ENCODE data around the gene UROD.

The UROD gene

DNA sequence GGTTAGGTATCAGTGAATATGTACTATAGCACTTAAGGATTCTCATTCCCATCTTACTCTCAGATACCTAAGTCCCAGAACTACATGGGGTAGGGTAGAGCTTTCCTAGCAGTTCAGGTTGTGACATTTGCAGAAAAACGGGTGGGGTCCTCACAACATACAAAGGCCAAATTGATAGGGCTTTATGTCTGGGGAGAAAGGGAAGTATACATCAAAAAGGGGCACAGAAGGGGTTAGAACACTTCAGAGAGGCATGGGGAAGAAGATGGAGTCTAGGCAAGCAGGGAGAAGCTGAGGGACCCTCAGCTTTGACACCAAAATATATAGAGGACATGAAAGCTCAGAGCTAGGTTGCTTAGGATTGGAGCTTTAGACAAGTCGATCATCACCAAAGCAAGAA, 3.6 kb downstream of the UROD start:
- no peaks in the 10 kb centered on the region for H3K9me3 ChIP-seq (ENCODE audit: control insufficient read depth in 1 of 2, low read length in 2 of 2)
- H3K27me3 ChIP-seq (ENCODE audit: control insufficient read depth in 1 of 2, insufficient read depth in 2 of 2, low read length in 2 of 2) = no peaks in the 10 kb centered on the region
- H3K4me1 ChIP-seq (ENCODE audit: control insufficient read depth in 1 of 2, insufficient read depth in 2 of 2, low read length in 2 of 2) = peaks cover 13 to 19% of the 10 kb centered on the region in 2 donors
- no peak overlapping the region for H3K4me3 ChIP-seq (ENCODE audit: low read depth in 1 of 2, low read length in 2 of 2)
- H3K27ac ChIP-seq (ENCODE audit: low read depth, low read length) = no peak overlapping the region
- peaks cover 7 to 13% of the 10 kb centered on the region in 2 donors for H3K36me3 ChIP-seq (ENCODE audit: control insufficient read depth in 1 of 2, insufficient read depth in 2 of 2, low read length in 2 of 2)
- no peak overlapping the region for H3K9ac ChIP-seq (ENCODE audit: low read depth in 1 of 2, low read length in 2 of 2)

- H3K9ac ChIP-seq (ENCODE audit: low read depth in 1 of 2, low read length in 2 of 2) = no peak overlapping the region
- H3K4me3 ChIP-seq (ENCODE audit: low read depth in 1 of 2, low read length in 2 of 2) = no peak overlapping the region
- no peak overlapping the region for H3K27ac ChIP-seq (ENCODE audit: low read depth, low read length)
- H3K9me3 ChIP-seq (ENCODE audit: control insufficient read depth in 1 of 2, low read length in 2 of 2) = no peaks in the 10 kb centered on the region
- H3K4me1 ChIP-seq (ENCODE audit: control insufficient read depth in 1 of 2, insufficient read depth in 2 of 2, low read length in 2 of 2) = peaks cover 13 to 19% of the 10 kb centered on the region in 2 donors
- H3K27me3 ChIP-seq (ENCODE audit: control insufficient read depth in 1 of 2, insufficient read depth in 2 of 2, low read length in 2 of 2) = no peaks in the 10 kb centered on the region
- peaks cover 7 to 13% of the 10 kb centered on the region in 2 donors for H3K36me3 ChIP-seq (ENCODE audit: control insufficient read depth in 1 of 2, insufficient read depth in 2 of 2, low read length in 2 of 2)
Observed at GRCh38 chr1:45016090-45016697, 4.1 kb downstream of the UROD start.

DNA sequence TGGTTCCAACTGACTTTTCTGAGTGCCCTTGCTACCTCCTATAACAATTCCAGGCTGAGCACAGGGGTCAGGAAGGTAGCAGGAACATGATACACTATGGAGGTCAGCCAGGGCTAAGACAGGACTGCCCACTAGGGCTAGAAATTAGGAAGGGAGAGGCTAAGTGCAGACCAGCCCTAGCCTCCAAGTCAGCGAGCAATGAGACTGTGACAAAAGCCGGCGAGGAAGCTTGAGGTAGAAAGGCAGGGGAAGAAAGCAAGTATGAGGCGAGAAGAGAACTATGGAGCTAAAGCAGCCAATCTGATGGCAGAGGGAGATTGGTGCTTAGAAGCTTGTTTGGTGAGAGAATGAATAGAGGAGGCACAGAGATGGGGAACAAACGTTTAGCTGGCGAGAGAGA, 4.7 kb downstream of the UROD start:
- H3K9ac ChIP-seq (ENCODE audit: low read depth in 1 of 2, low read length in 2 of 2) = no peak overlapping the region

GRCh38 chr1:45018599-45019230, 6.7 kb downstream of the UROD start:
- Histone ChIP-seq H3K4me3 (ENCODE audit: low read depth in 1 of 2, low read length in 2 of 2) (no peak overlapping the region), H3K9ac (ENCODE audit: low read depth in 1 of 2, low read length in 2 of 2) (no peak overlapping the region)

More for the DNA sequence above, 4.7 kb downstream of the UROD start:
- Histone ChIP-seq H3K4me1 (ENCODE audit: control insufficient read depth in 1 of 2, insufficient read depth in 2 of 2, low read length in 2 of 2) (peaks cover 8 to 13% of the 10 kb centered on the region in 2 donors), H3K27me3 (ENCODE audit: control insufficient read depth in 1 of 2, insufficient read depth in 2 of 2, low read length in 2 of 2) (no peaks in the 10 kb centered on the region), H3K27ac (ENCODE audit: low read depth, low read length) (no peak overlapping the region), H3K36me3 (ENCODE audit: control insufficient read depth in 1 of 2, insufficient read depth in 2 of 2, low read length in 2 of 2) (peaks cover 7 to 13% of the 10 kb centered on the region in 2 donors), H3K9me3 (ENCODE audit: control insufficient read depth in 1 of 2, low read length in 2 of 2) (no peaks in the 10 kb centered on the region), H3K4me3 (ENCODE audit: low read depth in 1 of 2, low read length in 2 of 2) (no peak overlapping the region)

DNA sequence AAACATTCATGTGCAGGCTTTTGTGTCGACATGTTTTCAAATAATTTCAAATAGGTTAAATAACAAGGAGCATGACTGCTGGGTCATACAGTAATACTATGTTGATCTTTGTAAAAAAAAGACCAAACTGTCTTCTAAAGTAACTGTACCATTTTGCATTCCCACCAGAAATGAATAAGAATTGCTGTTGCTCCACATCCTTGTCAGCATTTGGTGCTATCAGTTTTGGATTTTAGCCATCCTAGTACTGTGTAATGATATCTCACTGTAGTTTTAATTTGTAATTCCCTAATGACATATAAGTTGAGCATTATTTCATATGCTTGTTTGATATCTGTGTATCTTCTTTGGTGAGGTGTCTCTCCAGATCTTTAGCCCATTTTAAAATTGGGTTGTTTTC, 11.6 kb downstream of the UROD start:
- H3K9ac ChIP-seq (ENCODE audit: low read depth in 1 of 2, low read length in 2 of 2) = no peak overlapping the region
- no peak overlapping the region for H3K27ac ChIP-seq (ENCODE audit: low read depth, low read length)
- H3K9me3 ChIP-seq (ENCODE audit: control insufficient read depth in 1 of 2, low read length in 2 of 2) = no peaks in the 10 kb centered on the region
- H3K27me3 ChIP-seq (ENCODE audit: control insufficient read depth in 1 of 2, insufficient read depth in 2 of 2, low read length in 2 of 2) = no peaks in the 10 kb centered on the region
- H3K4me3 ChIP-seq (ENCODE audit: low read depth in 1 of 2, low read length in 2 of 2) = no peak overlapping the region
- H3K4me1 ChIP-seq (ENCODE audit: control insufficient read depth in 1 of 2, insufficient read depth in 2 of 2, low read length in 2 of 2) = no peaks in the 10 kb centered on the region
- no peaks in the 10 kb centered on the region for H3K36me3 ChIP-seq (ENCODE audit: control insufficient read depth in 1 of 2, insufficient read depth in 2 of 2, low read length in 2 of 2)

More at GRCh38 chr1:45018599-45019230, 6.7 kb downstream of the UROD start:
- Histone ChIP-seq H3K27ac (ENCODE audit: low read depth, low read length) (no peak overlapping the region), H3K9me3 (ENCODE audit: control insufficient read depth in 1 of 2, low read length in 2 of 2) (no peaks in the 10 kb centered on the region), H3K27me3 (ENCODE audit: control insufficient read depth in 1 of 2, insufficient read depth in 2 of 2, low read length in 2 of 2) (no peaks in the 10 kb centered on the region), H3K4me1 (ENCODE audit: control insufficient read depth in 1 of 2, insufficient read depth in 2 of 2, low read length in 2 of 2) (no peaks in the 10 kb centered on the region), H3K36me3 (ENCODE audit: control insufficient read depth in 1 of 2, insufficient read depth in 2 of 2, low read length in 2 of 2) (peaks cover 7 to 13% of the 10 kb centered on the region in 2 donors)

DNA sequence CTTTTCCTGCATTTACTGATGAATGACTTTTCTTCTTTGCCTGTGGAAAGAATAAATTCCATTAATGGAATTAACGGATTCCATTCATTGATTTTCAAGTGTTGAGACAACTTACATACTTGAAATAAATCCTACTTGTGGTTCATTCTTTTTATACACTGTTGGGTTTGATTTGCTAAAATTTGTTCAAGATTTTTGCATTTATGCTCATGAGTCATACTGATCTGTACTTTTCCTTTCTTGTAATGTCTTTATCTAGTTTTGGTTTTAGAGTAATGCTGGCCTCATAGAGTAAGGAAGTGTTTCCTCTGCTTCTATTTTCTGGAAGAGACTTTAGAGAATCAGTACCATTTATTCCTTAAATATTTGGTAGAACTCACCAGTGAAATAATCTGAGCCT, 14.4 kb downstream of the UROD start:
- no peaks in the 10 kb centered on the region for H3K4me1 ChIP-seq (ENCODE audit: control insufficient read depth in 1 of 2, insufficient read depth in 2 of 2, low read length in 2 of 2)
- no peaks in the 10 kb centered on the region for H3K9me3 ChIP-seq (ENCODE audit: control insufficient read depth in 1 of 2, low read length in 2 of 2)
- H3K27me3 ChIP-seq (ENCODE audit: control insufficient read depth in 1 of 2, insufficient read depth in 2 of 2, low read length in 2 of 2) = no peaks in the 10 kb centered on the region
- no peak overlapping the region for H3K27ac ChIP-seq (ENCODE audit: low read depth, low read length)
- H3K9ac ChIP-seq (ENCODE audit: low read depth in 1 of 2, low read length in 2 of 2) = no peak overlapping the region
- H3K36me3 ChIP-seq (ENCODE audit: control insufficient read depth in 1 of 2, insufficient read depth in 2 of 2, low read length in 2 of 2) = no peaks in the 10 kb centered on the region
- H3K4me3 ChIP-seq (ENCODE audit: low read depth in 1 of 2, low read length in 2 of 2) = no peak overlapping the region

DNA sequence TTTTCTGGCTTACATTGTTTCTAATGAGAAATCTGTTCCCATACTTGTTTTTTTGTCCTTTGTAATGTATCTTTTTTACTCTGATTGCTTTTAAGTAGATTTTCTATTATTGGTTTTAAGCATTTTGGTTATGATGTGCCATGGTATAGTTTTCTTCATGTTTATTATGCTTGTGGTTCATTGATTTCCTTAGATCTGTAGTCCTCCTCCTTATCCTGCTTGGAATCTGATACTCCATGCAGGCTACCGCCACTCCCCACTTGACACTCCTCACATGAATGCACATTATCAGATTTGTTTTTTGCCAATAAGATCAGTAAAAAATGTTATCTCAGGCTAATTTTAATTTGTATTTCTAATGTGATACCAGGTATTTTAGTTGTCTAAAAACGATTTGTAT, 20.8 kb downstream of the UROD start:
- peaks cover 0 to under 1% of the 10 kb centered on the region in 2 donors for H3K4me1 ChIP-seq (ENCODE audit: control insufficient read depth in 1 of 2, insufficient read depth in 2 of 2, low read length in 2 of 2)
- no peak overlapping the region for H3K27ac ChIP-seq (ENCODE audit: low read depth, low read length)
- H3K9ac ChIP-seq (ENCODE audit: low read depth in 1 of 2, low read length in 2 of 2) = no peak overlapping the region
- H3K4me3 ChIP-seq (ENCODE audit: low read depth in 1 of 2, low read length in 2 of 2) = no peak overlapping the region
- H3K9me3 ChIP-seq (ENCODE audit: control insufficient read depth in 1 of 2, low read length in 2 of 2) = no peaks in the 10 kb centered on the region
- H3K27me3 ChIP-seq (ENCODE audit: control insufficient read depth in 1 of 2, insufficient read depth in 2 of 2, low read length in 2 of 2) = no peaks in the 10 kb centered on the region
- peaks cover 12 to 13% of the 10 kb centered on the region in 2 donors for H3K36me3 ChIP-seq (ENCODE audit: control insufficient read depth in 1 of 2, insufficient read depth in 2 of 2, low read length in 2 of 2)

DNA sequence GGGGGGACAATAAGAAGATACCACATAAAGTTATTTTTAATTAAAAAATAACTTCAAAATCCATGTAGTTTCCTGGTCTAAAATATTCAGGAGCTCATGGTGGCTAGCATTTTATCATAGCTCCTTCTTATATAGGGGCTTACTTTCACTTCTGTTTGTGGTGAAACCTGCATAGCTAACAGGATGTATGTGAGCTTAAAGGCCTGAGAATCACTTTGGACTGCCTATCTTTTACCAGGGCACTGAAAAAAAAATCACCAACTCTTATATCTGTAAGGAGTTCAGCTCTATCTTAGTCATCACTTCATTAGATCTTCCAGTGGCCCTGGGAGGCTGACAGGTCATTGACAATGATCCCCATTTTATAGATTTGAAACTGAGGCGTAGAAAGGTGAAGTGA, 21.3 kb downstream of the UROD start:
- Histone ChIP-seq H3K27me3 (ENCODE audit: control insufficient read depth in 1 of 2, insufficient read depth in 2 of 2, low read length in 2 of 2) (no peaks in the 10 kb centered on the region), H3K4me1 (ENCODE audit: control insufficient read depth in 1 of 2, insufficient read depth in 2 of 2, low read length in 2 of 2) (peaks cover 0 to 6% of the 10 kb centered on the region in 2 donors), H3K9ac (ENCODE audit: low read depth in 1 of 2, low read length in 2 of 2) (no peak overlapping the region), H3K27ac (ENCODE audit: low read depth, low read length) (no peak overlapping the region), H3K9me3 (ENCODE audit: control insufficient read depth in 1 of 2, low read length in 2 of 2) (no peaks in the 10 kb centered on the region), H3K36me3 (ENCODE audit: control insufficient read depth in 1 of 2, insufficient read depth in 2 of 2, low read length in 2 of 2) (peaks cover 12 to 13% of the 10 kb centered on the region in 2 donors), H3K4me3 (ENCODE audit: low read depth in 1 of 2, low read length in 2 of 2) (no peak overlapping the region)

DNA sequence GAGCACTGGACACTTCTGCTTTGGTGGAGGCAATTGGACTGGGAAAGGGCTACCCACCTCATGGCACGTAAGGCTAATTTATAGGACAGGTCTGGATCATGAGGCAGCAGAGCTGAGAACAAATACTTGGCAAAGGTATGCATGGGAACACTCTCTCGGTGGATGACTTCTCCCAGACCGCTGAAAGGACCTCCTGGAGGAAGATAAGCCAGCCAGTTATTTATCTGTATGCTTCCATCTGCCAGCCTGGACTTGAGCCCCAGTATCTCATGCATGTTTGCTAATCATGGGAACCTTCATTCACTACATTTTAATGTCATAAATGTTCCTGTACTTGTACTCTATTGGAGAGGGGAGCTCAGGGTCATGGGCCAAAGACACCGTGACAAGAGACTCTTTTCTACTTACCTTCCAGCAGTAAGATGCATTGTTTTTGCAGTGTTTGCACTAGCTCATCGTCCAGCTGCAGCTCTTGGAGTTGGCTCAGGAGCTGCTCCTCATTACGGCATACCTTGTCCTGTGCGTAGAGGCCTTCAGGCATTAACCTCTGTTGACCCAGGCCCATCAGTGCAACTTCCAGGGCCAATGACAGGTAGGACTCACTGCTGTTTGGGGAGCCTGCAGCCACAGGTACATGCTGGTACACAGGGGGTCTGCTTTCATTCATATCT, 23.7 kb downstream of the UROD start:
- H3K27me3 ChIP-seq (ENCODE audit: control insufficient read depth in 1 of 2, insufficient read depth in 2 of 2, low read length in 2 of 2) = no peaks in the 10 kb centered on the region
- peaks cover 0 to 6% of the 10 kb centered on the region in 2 donors for H3K4me1 ChIP-seq (ENCODE audit: control insufficient read depth in 1 of 2, insufficient read depth in 2 of 2, low read length in 2 of 2)

GRCh38 chr1:45037456-45037855, 25.4 kb downstream of the UROD start:
- Histone ChIP-seq H3K27me3 (ENCODE audit: control insufficient read depth in 1 of 2, insufficient read depth in 2 of 2, low read length in 2 of 2) (no peaks in the 10 kb centered on the region), H3K4me1 (ENCODE audit: control insufficient read depth in 1 of 2, insufficient read depth in 2 of 2, low read length in 2 of 2) (peaks cover 0 to 6% of the 10 kb centered on the region in 2 donors), H3K4me3 (ENCODE audit: low read depth in 1 of 2, low read length in 2 of 2) (no peak overlapping the region)

More for the DNA sequence above, 23.7 kb downstream of the UROD start:
- H3K36me3 ChIP-seq (ENCODE audit: control insufficient read depth in 1 of 2, insufficient read depth in 2 of 2, low read length in 2 of 2) = peaks cover 12 to 13% of the 10 kb centered on the region in 2 donors
- no peaks in the 10 kb centered on the region for H3K9me3 ChIP-seq (ENCODE audit: control insufficient read depth in 1 of 2, low read length in 2 of 2)
- H3K27ac ChIP-seq (ENCODE audit: low read depth, low read length) = no peak overlapping the region
- no peak overlapping the region for H3K4me3 ChIP-seq (ENCODE audit: low read depth in 1 of 2, low read length in 2 of 2)
- no peak overlapping the region for H3K9ac ChIP-seq (ENCODE audit: low read depth in 1 of 2, low read length in 2 of 2)

More at GRCh38 chr1:45037456-45037855, 25.4 kb downstream of the UROD start:
- Histone ChIP-seq H3K36me3 (ENCODE audit: control insufficient read depth in 1 of 2, insufficient read depth in 2 of 2, low read length in 2 of 2) (peaks cover 12 to 13% of the 10 kb centered on the region in 2 donors), H3K9ac (ENCODE audit: low read depth in 1 of 2, low read length in 2 of 2) (no peak overlapping the region), H3K27ac (ENCODE audit: low read depth, low read length) (no peak overlapping the region), H3K9me3 (ENCODE audit: control insufficient read depth in 1 of 2, low read length in 2 of 2) (no peaks in the 10 kb centered on the region)

All from duodenal mucosa (tissue), 2 donors.